H1 (cell line): ENCODE data around the gene OR51G2. TPM values are rescaled to one million over a fixed set of nuclear protein-coding genes. Genes with fewer than 3 reads are reported as not detected.

Source experiments
- CTCF ChIA-PET: fragments of 300-600 bp; sonication (Branson Sonifier 250); formaldehyde crosslinking; loops from one replicate; lab custom pipeline; 2021; ENCODE audit not compliant: partially characterized antibody; lab: Charles Lee
- POLR2A ChIA-PET: fragments of 300-600 bp; sonication (Branson Sonifier 250); formaldehyde crosslinking; loops from one replicate; lab custom pipeline; 2021; ENCODE audit warnings: inconsistent platforms; ENCODE audit not compliant: partially characterized antibody; lab: Charles Lee
- DNase-seq, 2 experiments: peaks; one replicate each; pipeline versions ENCODE4 v3.0.0 to v3.0.0-alpha.2; 2010 to 2022; ENCODE audit warnings: low spot score in 2 of 2, low read depth in 1 of 2, mixed read lengths in 1 of 2
- FAIRE-seq: peaks from 2 replicates; lab custom pipeline; 2011; peaks lifted over from hg19 to GRCh38; lab: Jason Lieb, UNC
- H2AFZ ChIP-seq: 2 replicates; pipeline ENCODE4 v1.8.1; 2012; ENCODE audit warnings: low read length, inconsistent platforms
- H2AK5ac ChIP-seq: 2 replicates; pipeline ENCODE4 v1.6.1; 2013; ENCODE audit warnings: low read depth, low read length
- H2BK120ac ChIP-seq: replicated peaks from 2 replicates; pipeline ENCODE3; 2013; ENCODE audit warnings: low read depth, low read length, inconsistent platforms
- H2BK12ac ChIP-seq: 2 replicates; pipeline ENCODE4 v1.6.1; 2013; ENCODE audit warnings: low read depth, low read length
- H2BK15ac ChIP-seq: 2 replicates; pipeline ENCODE4 v1.6.1; 2013; ENCODE audit warnings: low read length
- H2BK20ac ChIP-seq: 2 replicates; pipeline ENCODE4 v1.6.1; 2013; ENCODE audit warnings: low read length
- H2BK5ac ChIP-seq: 2 replicates; pipeline ENCODE4 v1.6.1; 2013; ENCODE audit warnings: low read depth, low read length
- H3K14ac ChIP-seq: 2 replicates; pipeline ENCODE4 v1.6.1; 2013; ENCODE audit warnings: inconsistent platforms; ENCODE audit not compliant: insufficient read length
- H3K18ac ChIP-seq: 2 replicates; pipeline ENCODE4 v1.6.1; 2013; ENCODE audit warnings: low read length; ENCODE audit errors: extremely low read depth
- H3K23ac ChIP-seq: 2 replicates; pipeline ENCODE4 v1.6.1; 2013; ENCODE audit warnings: inconsistent platforms; ENCODE audit not compliant: insufficient read length
- H3K23me2 ChIP-seq: 2 replicates; pipeline ENCODE4 v1.6.1; 2013; ENCODE audit warnings: low read depth, low read length
- H3K27ac ChIP-seq: 2 replicates; pipeline ENCODE4 v1.6.1; 2011; ENCODE audit warnings: low read depth, low read length, inconsistent platforms
- H3K27me3 ChIP-seq, 4 experiments: replicated peaks in 1 of 4; 1 replicate in 1 of 4; 2 replicates in 3 of 4; pipeline versions ENCODE4 v1.6.1 to v1.8.1; 2011 to 2013; ENCODE audit warnings: low read length in 3 of 4, mild to moderate bottlenecking in 3 of 4, inconsistent platforms in 2 of 4, mixed read lengths in 2 of 4, moderate library complexity in 1 of 4; ENCODE audit not compliant: control insufficient read depth in 3 of 4, insufficient read depth in 3 of 4; ENCODE audit errors: extremely low read depth in 1 of 4
- H3K36me3 ChIP-seq, 4 experiments: 2 replicates each; pipeline versions ENCODE4 v1.6.1 to v1.8.1; 2011 to 2013; ENCODE audit warnings: mild to moderate bottlenecking in 4 of 4, low read length in 3 of 4, moderate library complexity in 2 of 4, control low read depth in 1 of 4, inconsistent platforms in 1 of 4; ENCODE audit not compliant: insufficient read depth in 4 of 4, control insufficient read depth in 2 of 4
- H3K4ac ChIP-seq: replicated peaks from 2 replicates; pipeline ENCODE3; 2013; ENCODE audit warnings: low read length, low read depth, mixed read lengths, inconsistent platforms; ENCODE audit not compliant: insufficient read length
- H3K4me1 ChIP-seq, 4 experiments: replicated peaks in 1 of 4; 1 replicate in 1 of 4; 2 replicates in 3 of 4; pipeline versions ENCODE4 v1.6.1 to v1.8.1; 2011 to 2013; ENCODE audit warnings: low read length in 3 of 4, inconsistent platforms in 2 of 4, mixed read lengths in 1 of 4; ENCODE audit not compliant: insufficient read depth in 4 of 4, control insufficient read depth in 3 of 4
- H3K4me2 ChIP-seq, 2 experiments: 2 replicates each; pipeline versions ENCODE4 v1.6.1 to v1.8.1; 2011 to 2013; ENCODE audit warnings: low read depth in 2 of 2, low read length in 2 of 2, control low read depth in 1 of 2, inconsistent platforms in 1 of 2, mild to moderate bottlenecking in 1 of 2; ENCODE audit not compliant: insufficient read depth in 1 of 2
- H3K4me3 ChIP-seq, 4 experiments: fragments of 200-600, 300-600 bp in 1 of 4; sonication (generic), shearing (Covaris generic), sonication (Bioruptor Twin) in 1 of 4; 2 replicates each; pipeline versions ENCODE4 v1.5.1 to v1.8.1; 2011 to 2016; ENCODE audit warnings: low read length in 4 of 4, low read depth in 3 of 4, control low read depth in 2 of 4, inconsistent platforms in 2 of 4, mild to moderate bottlenecking in 2 of 4, mixed read lengths in 1 of 4, moderate library complexity in 1 of 4; ENCODE audit not compliant: insufficient read depth in 2 of 4; ENCODE audit errors: extremely low read depth in 1 of 4
- H3K56ac ChIP-seq: replicated peaks from 2 replicates; pipeline ENCODE3; 2013; ENCODE audit warnings: low read depth, mild to moderate bottlenecking, mixed read lengths, low read length, inconsistent platforms; ENCODE audit not compliant: insufficient read length
- H3K79me1 ChIP-seq: 2 replicates; pipeline ENCODE4 v1.6.1; 2013; ENCODE audit warnings: low read depth, low read length, control low read depth
- H3K79me2 ChIP-seq, 2 experiments: 2 replicates each; pipeline versions ENCODE4 v1.6.1 to v1.8.1; 2012 to 2013; ENCODE audit warnings: low read length in 2 of 2, mild to moderate bottlenecking in 2 of 2, inconsistent platforms in 1 of 2; ENCODE audit not compliant: insufficient read depth in 2 of 2, control insufficient read depth in 1 of 2
- H3K9ac ChIP-seq, 4 experiments: replicated peaks in 1 of 4; 1 replicate in 1 of 4; 2 replicates in 3 of 4; pipeline versions ENCODE4 v1.6.1 to v1.8.1; 2011 to 2013; ENCODE audit warnings: low read depth in 3 of 4, low read length in 3 of 4, control low read depth in 2 of 4, mild to moderate bottlenecking in 2 of 4, moderate library complexity in 2 of 4, inconsistent platforms in 1 of 4; ENCODE audit errors: extremely low read depth in 1 of 4
- H3K9me3 ChIP-seq, 2 experiments: 2 replicates each; pipeline versions ENCODE4 v1.6.1 to v1.8.1; 2012 to 2013; ENCODE audit warnings: mild to moderate bottlenecking in 2 of 2, moderate library complexity in 2 of 2, control low read depth in 1 of 2, inconsistent platforms in 1 of 2, low read depth in 1 of 2, low read length in 1 of 2, mixed read lengths in 1 of 2; ENCODE audit not compliant: insufficient read depth in 2 of 2
- H4K20me1 ChIP-seq, 2 experiments: replicated peaks in 1 of 2; 2 replicates each; pipeline versions ENCODE3 to v1.8.1; 2011 to 2013; ENCODE audit warnings: inconsistent platforms in 2 of 2, low read length in 2 of 2, mild to moderate bottlenecking in 1 of 2; ENCODE audit not compliant: insufficient read depth in 2 of 2, control insufficient read depth in 1 of 2
- H4K5ac ChIP-seq: 2 replicates; pipeline ENCODE4 v1.6.1; 2013; ENCODE audit warnings: low read length, low read depth, mixed read lengths, inconsistent platforms; ENCODE audit not compliant: insufficient read length
- H4K8ac ChIP-seq: 2 replicates; pipeline ENCODE4 v1.8.0; 2013; ENCODE audit warnings: mild to moderate bottlenecking, moderate library complexity, low read length, inconsistent platforms; ENCODE audit not compliant: insufficient read depth; ENCODE audit errors: extremely low read depth
- H4K91ac ChIP-seq: replicated peaks from 2 replicates; pipeline ENCODE3; 2013; ENCODE audit warnings: low read length, mixed read lengths, inconsistent platforms; ENCODE audit not compliant: insufficient read length
- BCL11A ChIP-seq, 2 experiments: IDR thresholded peaks; one replicate each; pipeline ENCODE4 v1.6.1; 2011; ENCODE audit warnings: low read depth in 2 of 2, low read length in 2 of 2, mild to moderate bottlenecking in 2 of 2
- CBX8 ChIP-seq: fragments of 300-800, 300-1000 bp; sonication (generic); IDR thresholded peaks from 2 replicates; pipeline ENCODE4 v1.7.1; 2016; ENCODE audit warnings: low read depth, low read length, borderline replicate concordance
- CEBPB ChIP-seq: IDR thresholded peaks from 2 replicates; pipeline ENCODE4 v1.6.1; 2012; ENCODE audit warnings: low read depth, low read length
- EGR1 ChIP-seq: IDR thresholded peaks from 2 replicates; pipeline ENCODE4 v1.6.1; 2011; ENCODE audit warnings: low read depth, low read length, borderline replicate concordance
- EZH2 ChIP-seq: fragments of 200-600 bp; sonication (generic); IDR thresholded peaks from 2 replicates; pipeline ENCODE4 v1.7.1; 2012; ENCODE audit warnings: low read depth, mild to moderate bottlenecking, moderate library complexity, low read length, inconsistent platforms; ENCODE audit not compliant: severe bottlenecking
- HDAC2 ChIP-seq, 2 experiments: fragments of 300-600 bp in 1 of 2; sonication (generic) in 1 of 2; IDR thresholded peaks; 2 replicates each; pipeline ENCODE4 v1.6.1; 2011 to 2012; ENCODE audit warnings: low read depth in 2 of 2, low read length in 2 of 2, mild to moderate bottlenecking in 2 of 2, moderate library complexity in 2 of 2, borderline replicate concordance in 1 of 2, inconsistent platforms in 1 of 2
- KDM5A ChIP-seq: fragments of 200-600 bp; IDR thresholded peaks from 2 replicates; pipeline ENCODE4 v1.7.1; 2012; ENCODE audit warnings: mild to moderate bottlenecking, low read length, inconsistent platforms, mixed read lengths
- MAFK ChIP-seq: IDR thresholded peaks from 2 replicates; pipeline ENCODE4 v1.6.1; 2012; ENCODE audit warnings: low read depth, mild to moderate bottlenecking, improper control_type of control experiment, low read length
- NRF1 ChIP-seq: IDR thresholded peaks from 2 replicates; pipeline ENCODE4 v1.6.1; 2011; ENCODE audit warnings: mild to moderate bottlenecking, low read depth, low read length, improper control_type of control experiment
- PHF8 ChIP-seq: fragments of 200-600 bp; sonication (generic); conservative IDR thresholded peaks from 2 replicates; pipeline ENCODE4 v1.7.1; 2012; ENCODE audit warnings: low read depth, mild to moderate bottlenecking, inconsistent platforms, low read length, moderate library complexity
- RAD21 ChIP-seq, 2 experiments: IDR thresholded peaks in 1 of 2; conservative IDR thresholded peaks in 1 of 2; 2 replicates each; pipeline ENCODE4 v1.6.1; 2011; ENCODE audit warnings: low read depth in 2 of 2, low read length in 2 of 2, improper control_type of control experiment in 1 of 2, inconsistent platforms in 1 of 2, mild to moderate bottlenecking in 1 of 2, moderate library complexity in 1 of 2
- SIN3A ChIP-seq, 2 experiments: IDR thresholded peaks in 1 of 2; conservative IDR thresholded peaks in 1 of 2; 2 replicates each; pipeline ENCODE4 v1.6.1; 2011 to 2012; ENCODE audit warnings: low read length in 2 of 2, improper control_type of control experiment in 1 of 2, low read depth in 1 of 2, mild to moderate bottlenecking in 1 of 2
- SP1 ChIP-seq: IDR thresholded peaks from 2 replicates; pipeline ENCODE4 v1.6.1; 2011; ENCODE audit warnings: low read depth, low read length
- ZNF274 ChIP-seq: IDR thresholded peaks from 2 replicates; pipeline ENCODE4 v1.7.0; 2012; ENCODE audit warnings: low read length, borderline replicate concordance; ENCODE audit errors: extremely low read depth
- WGBS, 2 experiments: shearing (Covaris generic) in 1 of 2; methylation state at CpG; one replicate each; pipeline versions ENCODE4 v1.1.6 to v1.1.7; 2013 to 2015; ENCODE audit warnings: low lambda C conversion rate in 2 of 2, mixed read lengths in 2 of 2, inconsistent platforms in 1 of 2, low coverage in 1 of 2, missing lambda C conversion rate in 1 of 2; ENCODE audit not compliant: insufficient replicate concordance in 2 of 2, insufficient coverage in 1 of 2, insufficient read length in 1 of 2; ENCODE audit errors: extremely low coverage in 1 of 2, missing lambda C conversion rate in 1 of 2; 5-methylcytosine and 5-hydroxymethylcytosine counted together
- polyA plus RNA-seq, 7 experiments: library from polyadenylated mRNA; depleted of rRNA in 3 of 7; stranded (reverse) in 5 of 7; unstranded in 2 of 7; fragments of >200 nt in 5 of 7; fragments of 200-250 nt in 2 of 7; gene quantifications; 1 replicate in 5 of 7; 2 replicates in 1 of 7; 4 replicates in 1 of 7; pipeline versions ENCODE4 v1.2.1 to v1.2.3, GENCODE V29; 2011 to 2013; ENCODE audit warnings: missing spikeins in 2 of 7, mixed read lengths in 2 of 7
- total RNA-seq: library from RNA; stranded (reverse); fragmentation: NEBNext Ultra II Directional; extraction: Animal tissue kit (Norgen Biotek cat#: 25700); gene quantifications from 2 replicates; pipeline ENCODE4 v1.2.1, GENCODE V29; 2021

The OR51G2 gene
- total and polyA plus RNA-seq, 2 of the 8 experiments (the other 6 are each of a cell fraction or from before 2014, with no cell fraction given) = not detected

GRCh38 chr11:4957396-4957795 lies 38.2 kb upstream of the OR51G2 start:
- Histone ChIP-seq H4K5ac (no peak overlapping the region), H4K8ac (no peak overlapping the region), H3K27ac (no peak overlapping the region), H3K56ac (no peak overlapping the region), H2AK5ac (no peak overlapping the region), H3K79me2 (no peaks in the 10 kb centered on the region), H3K23me2 (no peaks in the 10 kb centered on the region), H3K23ac (no peak overlapping the region), H3K4ac (no peak overlapping the region), H3K4me2 (no peak overlapping the region), H4K20me1 (no peaks in the 10 kb centered on the region), H2BK20ac (no peak overlapping the region), H3K9me3 (no peaks in the 10 kb centered on the region), H2AFZ (no peak overlapping the region), H2BK120ac (no peak overlapping the region), H3K27me3 (no peaks in the 10 kb centered on the region), H2BK12ac (no peak overlapping the region), H3K79me1 (no peaks in the 10 kb centered on the region), H2BK15ac (no peak overlapping the region), H3K9ac (no peak overlapping the region), H3K4me3 (no peak overlapping the region), H3K4me1 (no peaks in the 10 kb centered on the region), H3K14ac (no peak overlapping the region), H3K36me3 (no peaks in the 10 kb centered on the region), H4K91ac (no peak overlapping the region), H3K18ac (no peak overlapping the region), H2BK5ac (no peak overlapping the region)
- ChIA-PET CTCF (interaction anchor here (0.9 to 2.1 kb wide), 3 partner anchors 8 to 462 kb away, joined by 3 to 8 read pairs (median 4); no protein-coding TSS in a partner anchor), POLR2A (no interaction called here)
- FAIRE-seq (no peak), DNase-seq (no peak)
- WGBS, 2 experiments = 90% methylated on average over 4 of the region's 4 CpGs; no CpG with 5 or more reads in 1 of the 2 experiments
- no peak for TF ChIP-seq NRF1
- TF ChIP-seq HDAC2 (IDR thresholded peaks at IDR 0.05; ENCODE audit: borderline replicate concordance in 1 of 2, low read depth in 2 of 2, low read length in 2 of 2) = no peak
- no peak for TF ChIP-seq MAFK
- TF ChIP-seq CEBPB = no peak
- TF ChIP-seq KDM5A = no peak
- TF ChIP-seq SIN3A (conservative IDR thresholded peaks at IDR 0.05 in 1 of 2, IDR thresholded peaks at IDR 0.05 in 1 of 2; ENCODE audit: low read depth in 1 of 2, low read length in 2 of 2) = no peak
- no peak for TF ChIP-seq ZNF274
- no peak for TF ChIP-seq SP1
- no peak for TF ChIP-seq EZH2
- no peak for TF ChIP-seq EGR1
- no peak for TF ChIP-seq RAD21 (IDR thresholded peaks at IDR 0.05 in 1 of 2, conservative IDR thresholded peaks at IDR 0.05 in 1 of 2; ENCODE audit: low read depth in 2 of 2, low read length in 2 of 2)
- no peak for TF ChIP-seq CBX8
- TF ChIP-seq PHF8 = no peak
- no peak for TF ChIP-seq BCL11A (IDR thresholded peaks at IDR 0.05; ENCODE audit: low read depth in 2 of 2, low read length in 2 of 2)
